Suprapubic skin (tissue), 4 donors: ENCODE data around the gene CSF1R. TPM values are rescaled to one million over a fixed set of nuclear protein-coding genes. Genes with fewer than 3 reads are reported as not detected.

Source experiments
- DNase-seq, 2 donors: peaks; one replicate each; pipeline ENCODE4 v3.0.0-alpha.2; 2019; ENCODE audit warnings: low spot score in 2 of 2
- H3K27ac ChIP-seq: fragments of 200-600 bp; sonication (generic); one replicate; pipeline ENCODE4 v1.5.1; 2019
- H3K27me3 ChIP-seq: fragments of 200-600 bp; sonication (generic); one replicate; pipeline ENCODE4 v1.5.1; 2019
- H3K36me3 ChIP-seq: fragments of 200-600 bp; sonication (generic); one replicate; pipeline ENCODE4 v1.5.1; 2019
- H3K4me1 ChIP-seq: fragments of 200-600 bp; sonication (generic); one replicate; pipeline ENCODE4 v1.5.1; 2019
- H3K4me3 ChIP-seq: fragments of 200-600 bp; sonication (generic); one replicate; pipeline ENCODE4 v1.5.1; 2019; ENCODE audit warnings: mild to moderate bottlenecking
- H3K9me3 ChIP-seq: fragments of 200-600 bp; sonication (generic); one replicate; pipeline ENCODE4 v1.5.1; 2019
- EP300 ChIP-seq: sonication (generic); formaldehyde crosslinking; IDR thresholded peaks from one replicate; pipeline ENCODE4 v1.6.1; 2017; ENCODE audit warnings: antibody characterized with exemption
- POLR2A ChIP-seq, 2 donors: fragments of 450-650 bp; IDR thresholded peaks; one replicate each; pipeline ENCODE4 v1.6.1; 2017; ENCODE audit warnings: antibody characterized with exemption in 2 of 2, mild to moderate bottlenecking in 2 of 2, moderate library complexity in 2 of 2
- POLR2AphosphoS5 ChIP-seq, 3 donors: sonication (generic); formaldehyde crosslinking; IDR thresholded peaks; one replicate each; pipeline ENCODE4 v1.6.1; 2017; ENCODE audit warnings: antibody characterized with exemption in 3 of 3
- WGBS: methylation state at CpG from one replicate; pipeline ENCODE4 v1.1.5; 2018; 5-methylcytosine and 5-hydroxymethylcytosine counted together
- total RNA-seq, 4 donors: library from RNA; depleted of rRNA; stranded (reverse); fragments of >200 nt; gene quantifications; one replicate each; pipeline ENCODE4 v1.1.0, GENCODE V29; 2016
- TF ChIP-seq, protein P1 (sequence below), 2 donors: fragments of 200-600 bp in 1 of 2; fragments of 450-650 bp in 1 of 2; sonication (generic) in 1 of 2; IDR thresholded peaks; one replicate each; pipeline ENCODE4 v1.5.1; 2016 to 2019; ENCODE audit warnings: antibody characterized with exemption in 2 of 2, mild to moderate bottlenecking in 1 of 2, moderate library complexity in 1 of 2

The CSF1R gene
- total RNA-seq, 4 donors from 2014 or later, result 9.9 to 39.7 (median 19.7) TPM

DNA sequence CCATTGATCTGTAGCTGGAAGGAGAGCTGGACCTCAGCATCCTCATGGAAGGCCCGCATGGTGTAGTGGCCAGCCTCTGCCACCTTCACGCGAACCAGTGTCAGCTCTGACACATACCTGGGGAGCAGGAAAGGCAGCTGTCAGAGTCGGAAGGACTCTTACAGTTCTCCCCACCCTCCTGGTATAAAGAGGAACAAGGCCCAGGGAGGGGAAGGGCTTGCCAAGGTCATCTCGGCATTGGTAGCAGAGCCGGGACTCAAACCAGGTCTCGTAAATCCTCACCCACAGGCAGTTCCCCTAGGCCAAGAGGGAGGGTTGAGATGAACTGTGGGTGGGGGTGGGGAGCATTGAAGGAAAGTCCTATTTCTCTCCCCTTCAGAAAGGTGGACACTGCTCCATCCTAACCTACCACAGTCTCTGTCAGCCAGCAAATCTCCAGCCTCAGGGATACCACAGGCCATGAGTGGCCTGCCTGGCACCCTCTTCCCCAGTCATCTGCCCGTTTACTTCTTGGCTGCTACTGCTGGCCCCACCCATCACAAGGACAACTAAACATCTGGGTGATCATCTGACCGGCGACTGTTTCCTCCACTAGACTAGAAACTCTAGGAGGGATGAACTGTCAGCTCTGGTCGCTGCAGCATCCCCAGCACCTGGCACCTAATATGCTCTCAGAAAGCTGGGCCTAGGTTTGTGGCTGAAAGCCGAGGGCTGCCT, 45.8 kb upstream of the CSF1R start:
- H3K27ac ChIP-seq, result peak overlapping the region; percentile 10
- WGBS, result 54% methylated on average over 11 of the region's 12 CpGs

DNA sequence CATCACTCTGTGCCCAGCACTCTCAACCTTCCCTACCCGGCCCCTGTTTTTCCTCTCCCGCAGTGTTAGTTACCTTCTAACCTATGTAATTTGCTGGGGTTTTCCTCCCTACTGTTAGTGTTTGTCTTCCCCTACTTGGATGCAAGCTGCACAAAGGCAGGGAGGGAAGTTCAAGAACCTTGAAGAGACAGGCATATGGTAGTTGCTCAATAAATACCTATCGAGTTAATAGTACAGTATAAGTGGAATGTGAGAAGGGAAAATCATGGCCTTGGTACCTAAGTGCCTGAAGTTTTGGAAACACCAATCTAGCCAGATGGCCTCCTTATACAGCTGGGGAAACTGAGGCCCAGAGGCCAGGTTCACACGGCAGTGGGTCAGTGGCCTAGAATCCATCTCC, 45.1 kb upstream of the CSF1R start:
- 92% methylated on average over 4 of the region's 4 CpGs for WGBS

More for the DNA sequence above, 45.8 kb upstream of the CSF1R start:
- H3K36me3 ChIP-seq, result peaks cover 11% of the 10 kb centered on the region
- peaks cover 34% of the 10 kb centered on the region for H3K4me1 ChIP-seq
- H3K4me3 ChIP-seq, result no peak overlapping the region
- no peaks in the 10 kb centered on the region for H3K27me3 ChIP-seq
- no peaks in the 10 kb centered on the region for H3K9me3 ChIP-seq
- no peak for TF ChIP-seq EP300
- no peak for TF ChIP-seq POLR2AphosphoS5 (IDR thresholded peaks at IDR 0.05)
- TF ChIP-seq, protein P1, sequence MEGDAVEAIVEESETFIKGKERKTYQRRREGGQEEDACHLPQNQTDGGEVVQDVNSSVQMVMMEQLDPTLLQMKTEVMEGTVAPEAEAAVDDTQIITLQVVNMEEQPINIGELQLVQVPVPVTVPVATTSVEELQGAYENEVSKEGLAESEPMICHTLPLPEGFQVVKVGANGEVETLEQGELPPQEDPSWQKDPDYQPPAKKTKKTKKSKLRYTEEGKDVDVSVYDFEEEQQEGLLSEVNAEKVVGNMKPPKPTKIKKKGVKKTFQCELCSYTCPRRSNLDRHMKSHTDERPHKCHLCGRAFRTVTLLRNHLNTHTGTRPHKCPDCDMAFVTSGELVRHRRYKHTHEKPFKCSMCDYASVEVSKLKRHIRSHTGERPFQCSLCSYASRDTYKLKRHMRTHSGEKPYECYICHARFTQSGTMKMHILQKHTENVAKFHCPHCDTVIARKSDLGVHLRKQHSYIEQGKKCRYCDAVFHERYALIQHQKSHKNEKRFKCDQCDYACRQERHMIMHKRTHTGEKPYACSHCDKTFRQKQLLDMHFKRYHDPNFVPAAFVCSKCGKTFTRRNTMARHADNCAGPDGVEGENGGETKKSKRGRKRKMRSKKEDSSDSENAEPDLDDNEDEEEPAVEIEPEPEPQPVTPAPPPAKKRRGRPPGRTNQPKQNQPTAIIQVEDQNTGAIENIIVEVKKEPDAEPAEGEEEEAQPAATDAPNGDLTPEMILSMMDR (IDR thresholded peaks at IDR 0.05), result no peak
- no peak for TF ChIP-seq POLR2A (IDR thresholded peaks at IDR 0.05)
- DNase-seq, result no peak

DNA sequence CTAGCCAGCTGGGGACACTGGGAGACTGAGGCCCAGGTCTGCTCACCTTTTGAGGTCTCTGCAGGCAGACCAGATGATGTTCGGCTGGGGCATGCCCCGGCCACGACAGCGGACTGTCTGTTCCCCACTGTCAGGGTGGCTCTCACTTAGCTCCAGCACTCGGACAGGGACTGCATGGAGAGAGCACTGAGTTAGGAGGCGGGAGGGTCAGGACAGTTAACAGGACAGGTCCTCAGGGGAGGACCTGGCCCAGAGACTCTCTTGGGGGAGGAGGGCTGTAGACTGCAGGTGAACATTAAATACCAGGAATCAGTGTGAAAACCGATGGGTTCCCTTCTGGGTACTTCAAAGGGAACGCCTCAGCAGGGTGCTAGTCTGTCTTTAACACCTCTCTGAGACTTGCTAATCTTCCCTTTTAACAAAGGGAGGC, 44.2 kb upstream of the CSF1R start:
- no peak for DNase-seq
- H3K36me3 ChIP-seq, result peaks cover 17% of the 10 kb centered on the region
- H3K4me3 ChIP-seq, result no peak overlapping the region
- H3K27me3 ChIP-seq, result no peaks in the 10 kb centered on the region
- peaks cover 24% of the 10 kb centered on the region for H3K4me1 ChIP-seq
- TF ChIP-seq POLR2AphosphoS5 (IDR thresholded peaks at IDR 0.05), result no peak
- TF ChIP-seq, protein P1 (IDR thresholded peaks at IDR 0.05), result no peak
- TF ChIP-seq POLR2A (IDR thresholded peaks at IDR 0.05), result no peak
- TF ChIP-seq EP300, result no peak
- H3K27ac ChIP-seq, result no peak overlapping the region
- no peaks in the 10 kb centered on the region for H3K9me3 ChIP-seq
- WGBS, result 90% methylated on average over 6 of the region's 8 CpGs

More for the DNA sequence above, 45.1 kb upstream of the CSF1R start:
- Histone ChIP-seq H3K4me1 (peaks cover 28% of the 10 kb centered on the region), H3K27me3 (no peaks in the 10 kb centered on the region), H3K9me3 (no peaks in the 10 kb centered on the region), H3K36me3 (peaks cover 11% of the 10 kb centered on the region), H3K27ac (no peak overlapping the region), H3K4me3 (no peak overlapping the region)
- TF ChIP-seq, protein P1 (IDR thresholded peaks at IDR 0.05), result no peak
- TF ChIP-seq EP300 (no peak), POLR2A (IDR thresholded peaks at IDR 0.05) (no peak), POLR2AphosphoS5 (IDR thresholded peaks at IDR 0.05) (no peak)
- no peak for DNase-seq

DNA sequence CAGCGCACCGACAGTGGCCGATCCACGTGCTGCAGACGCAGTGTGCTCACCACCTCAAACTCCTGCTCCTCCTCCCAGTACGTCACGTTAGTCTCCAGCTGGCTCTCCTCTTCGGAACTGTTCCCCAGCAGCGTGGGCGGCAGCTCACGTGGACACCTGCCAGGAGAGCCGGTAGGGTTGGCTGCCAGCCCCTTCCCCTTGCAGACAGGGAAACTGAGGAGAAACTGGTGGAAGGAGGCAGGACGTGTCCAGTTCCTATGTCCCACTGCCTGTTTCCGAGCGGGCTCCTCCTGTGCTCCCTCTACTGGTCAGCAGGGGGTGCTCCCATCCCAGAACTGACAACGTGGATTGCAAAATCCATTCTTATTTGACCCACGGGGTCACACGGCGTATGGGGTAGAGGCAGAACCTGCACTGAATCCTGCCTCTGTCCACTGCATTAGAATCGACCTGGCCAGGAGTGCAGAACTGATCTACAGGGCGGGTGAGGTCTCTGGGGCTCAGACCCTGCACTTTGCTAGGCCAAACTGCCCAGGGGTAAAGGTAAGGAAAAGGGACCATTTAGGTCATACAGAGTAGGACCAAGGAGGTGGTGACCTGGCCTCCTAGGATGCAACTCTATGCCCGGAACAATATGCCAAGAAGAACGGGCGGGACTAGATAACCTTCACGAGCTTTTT, 43.6 kb upstream of the CSF1R start:
- H3K4me3 ChIP-seq, result peak overlapping the region; percentile 20
- 46% methylated on average over 19 of the region's 25 CpGs for WGBS
- H3K36me3 ChIP-seq, result peaks cover 21% of the 10 kb centered on the region

DNA sequence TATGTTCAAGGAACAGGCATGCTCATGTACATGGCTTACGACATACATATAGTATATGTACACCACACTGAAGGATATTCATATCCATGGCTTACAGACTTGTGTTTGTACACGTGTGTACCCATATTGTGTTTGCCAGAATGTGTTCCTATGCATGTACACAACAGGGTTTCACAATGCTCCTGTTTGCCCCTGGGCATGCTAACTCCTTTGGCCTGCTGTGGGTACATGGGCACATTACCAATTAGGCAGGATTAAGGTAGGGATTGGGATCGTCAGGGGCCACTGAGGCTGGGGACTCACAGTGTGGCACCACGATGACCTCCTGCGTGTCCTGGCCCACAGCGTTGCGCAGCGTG, 43.1 kb upstream of the CSF1R start:
- Histone ChIP-seq H3K4me1 (peaks cover 24% of the 10 kb centered on the region), H3K4me3 (peak overlapping the region; percentile 20), H3K27me3 (no peaks in the 10 kb centered on the region), H3K36me3 (peaks cover 25% of the 10 kb centered on the region), H3K9me3 (no peaks in the 10 kb centered on the region), H3K27ac (no peak overlapping the region)
- DNase-seq, result no peak
- TF ChIP-seq POLR2AphosphoS5 (IDR thresholded peaks at IDR 0.05), result no peak
- TF ChIP-seq, protein P1 (IDR thresholded peaks at IDR 0.05), result no peak
- no peak for TF ChIP-seq EP300
- TF ChIP-seq POLR2A (IDR thresholded peaks at IDR 0.05), result no peak
- WGBS, result 58% methylated on average over 2 of the region's 8 CpGs

More for the DNA sequence above, 43.6 kb upstream of the CSF1R start:
- H3K27me3 ChIP-seq, result no peaks in the 10 kb centered on the region
- H3K27ac ChIP-seq, result no peak overlapping the region
- H3K4me1 ChIP-seq, result peaks cover 24% of the 10 kb centered on the region
- peak; percentile 86 to 88 for DNase-seq
- TF ChIP-seq, protein P1 (IDR thresholded peaks at IDR 0.05), result peak; percentile 84 to 87
- TF ChIP-seq POLR2AphosphoS5 (IDR thresholded peaks at IDR 0.05) (peak in 1 of 3 donors; percentile 16), EP300 (no peak)
- H3K9me3 ChIP-seq, result no peaks in the 10 kb centered on the region
